HCT116 (cell line): ENCODE results near the gene CCDC81. TPM values are rescaled to one million over a fixed set of nuclear protein-coding genes. Genes with fewer than 3 reads are reported as not detected.

Source experiments
- ATAC-seq: fragments of 200-7000 bp; cut with Tn5 transposase; 2 replicates; pipeline ENCODE4 v1.9.1; 2020; ENCODE audit warnings: mild to moderate bottlenecking, moderate library complexity
- BruUV-seq: library from RNA; stranded (reverse); fragments of 400-500 nt; replicated peaks from 2 replicates; lab custom pipeline; 2021; lab: Mats Ljungman, UMichigan
- CTCF ChIA-PET: fragments of 300-600 bp; sonication (Branson Sonifier 250); formaldehyde crosslinking; loops from one replicate; lab custom pipeline; 2021; ENCODE audit warnings: antibody characterized with exemption; lab: Charles Lee
- POLR2A ChIA-PET: fragments of 300-600, 350-600 bp; sonication (Branson Sonifier 250); formaldehyde crosslinking; loops from one replicate; lab custom pipeline; 2021; ENCODE audit warnings: antibody characterized with exemption; lab: Charles Lee
- RAD21 ChIA-PET, 2 experiments: fragments of 300-600 bp; sonication (Branson Sonifier 250); formaldehyde crosslinking; loops; one replicate each; lab custom pipeline; 2023; ENCODE audit warnings: low total read pairs in 2 of 2; ENCODE audit not compliant: uncharacterized antibody in 2 of 2, unreplicated experiment in 2 of 2, low non-redundant PET in 1 of 2; lab: Charles Lee
- DNase-seq: peaks from one replicate; pipeline ENCODE4 v3.0.0-alpha.2; 2010; ENCODE audit warnings: low read depth, low spot score
- H2AFZ ChIP-seq: fragments of 200-600 bp; shearing (Covaris generic), sonication (generic); 2 replicates; pipeline ENCODE4 v1.6.1; 2017; ENCODE audit warnings: low read depth, mixed run types, mixed read lengths, antibody characterized with exemption, low read length; ENCODE audit not compliant: poor library complexity, severe bottlenecking
- H3K27ac ChIP-seq: 2 replicates; pipeline ENCODE4 v1.5.1; 2012; ENCODE audit warnings: low read depth, low read length
- H3K27me3 ChIP-seq: fragments of 200-600 bp; sonication (generic); 2 replicates; pipeline ENCODE4 v1.6.1; 2016; ENCODE audit warnings: mixed run types, low read length, mixed read lengths; ENCODE audit not compliant: insufficient read depth
- H3K36me3 ChIP-seq, 2 experiments: fragments of 200-500 bp in 1 of 2; fragments of 200-600 bp in 1 of 2; sonication (Bioruptor generic) in 1 of 2; sonication (generic) in 1 of 2; 2 replicates each; pipeline versions ENCODE4 v1.5.1 to v1.6.1; 2014 to 2016; ENCODE audit warnings: low read length in 2 of 2, inconsistent platforms in 1 of 2, mixed read lengths in 1 of 2, mixed run types in 1 of 2; ENCODE audit not compliant: insufficient read depth in 2 of 2, control insufficient read depth in 1 of 2
- H3K4me1 ChIP-seq, 2 experiments: fragments of 200-600 bp in 1 of 2; sonication (generic) in 1 of 2; 2 replicates each; pipeline versions ENCODE4 v1.5.1 to v1.6.1; 2012 to 2017; ENCODE audit warnings: low read length in 2 of 2, inconsistent platforms in 1 of 2, mild to moderate bottlenecking in 1 of 2, mixed read lengths in 1 of 2, mixed run types in 1 of 2, moderate library complexity in 1 of 2; ENCODE audit not compliant: insufficient read depth in 2 of 2, control insufficient read depth in 1 of 2
- H3K4me2 ChIP-seq: fragments of 200-600 bp; sonication (generic); 2 replicates; pipeline ENCODE4 v1.6.1; 2017; ENCODE audit warnings: mixed run types, low read length, mixed read lengths
- H3K4me3 ChIP-seq, 2 experiments: fragments of 200-600 bp in 1 of 2; sonication (generic) in 1 of 2; replicated peaks in 1 of 2; 2 replicates each; pipeline ENCODE4 v1.5.1; 2011 to 2016; ENCODE audit warnings: low read length in 2 of 2, control low read depth in 1 of 2, low read depth in 1 of 2, mild to moderate bottlenecking in 1 of 2, mixed read lengths in 1 of 2, mixed run types in 1 of 2
- H3K79me2 ChIP-seq: fragments of 200-600 bp; sonication (generic); 2 replicates; pipeline ENCODE4 v1.6.1; 2017; ENCODE audit warnings: mild to moderate bottlenecking, mixed run types, low read length, moderate library complexity, mixed read lengths; ENCODE audit not compliant: insufficient read depth
- H3K9ac ChIP-seq: fragments of 200-600 bp; sonication (generic); 2 replicates; pipeline ENCODE4 v1.6.1; 2016; ENCODE audit warnings: low read length, mixed read lengths
- H3K9me2 ChIP-seq: fragments of 200-600 bp; sonication (generic), shearing (Covaris generic); 2 replicates; pipeline ENCODE4 v1.6.1; 2017; ENCODE audit warnings: mixed run types, mild to moderate bottlenecking, moderate library complexity; ENCODE audit not compliant: insufficient read depth
- H3K9me3 ChIP-seq, 2 experiments: fragments of 200-500 bp in 1 of 2; fragments of 200-600 bp in 1 of 2; sonication (Bioruptor generic) in 1 of 2; sonication (generic) in 1 of 2; 2 replicates each; pipeline ENCODE4 v1.6.1; 2014 to 2017; ENCODE audit warnings: low read length in 2 of 2, mixed read lengths in 2 of 2, inconsistent platforms in 1 of 2, low read depth in 1 of 2, mild to moderate bottlenecking in 1 of 2, mixed run types in 1 of 2, moderate library complexity in 1 of 2; ENCODE audit not compliant: control insufficient read depth in 1 of 2, insufficient read depth in 1 of 2
- H4K20me1 ChIP-seq: fragments of 200-600 bp; sonication (generic), shearing (Covaris generic); 2 replicates; pipeline ENCODE4 v1.6.1; 2017; ENCODE audit warnings: mixed run types, mild to moderate bottlenecking, moderate library complexity; ENCODE audit not compliant: insufficient read depth
- CEBPB ChIP-seq: IDR thresholded peaks from 2 replicates; pipeline ENCODE4 v1.6.1; 2012; ENCODE audit warnings: low read depth
- EGR1 ChIP-seq: IDR thresholded peaks from 2 replicates; pipeline ENCODE4 v1.6.1; 2012; ENCODE audit warnings: low read depth
- ELF1 ChIP-seq: IDR thresholded peaks from 2 replicates; pipeline ENCODE4 v1.6.1; 2012; ENCODE audit warnings: low read depth, borderline replicate concordance
- EZH2 ChIP-seq: fragments of 200-600 bp; sonication (generic); IDR thresholded peaks from 2 replicates; pipeline ENCODE4 v1.6.1; 2017; ENCODE audit warnings: antibody characterized with exemption, mixed run types
- EZH2phosphoT487 ChIP-seq: fragments of 200-600 bp; IDR thresholded peaks from 2 replicates; pipeline ENCODE4 v1.6.1; 2018; ENCODE audit warnings: antibody characterized with exemption, borderline replicate concordance
- FOSL1 ChIP-seq: IDR thresholded peaks from 2 replicates; pipeline ENCODE4 v1.6.1; 2012; ENCODE audit warnings: low read depth
- JUND ChIP-seq: IDR thresholded peaks from 2 replicates; pipeline ENCODE4 v1.6.1; 2012
- MAX ChIP-seq: IDR thresholded peaks from 2 replicates; pipeline ENCODE4 v1.6.1; 2012
- POLR2AphosphoS5 ChIP-seq: IDR thresholded peaks from 2 replicates; pipeline ENCODE4 v1.6.1; 2011; ENCODE audit warnings: mild to moderate bottlenecking, low read depth, low read length, moderate library complexity
- RAD21 ChIP-seq: IDR thresholded peaks from 2 replicates; pipeline ENCODE4 v1.6.1; 2012; ENCODE audit warnings: low read depth, mild to moderate bottlenecking
- REST ChIP-seq: IDR thresholded peaks from 2 replicates; pipeline ENCODE4 v1.6.1; 2012; ENCODE audit warnings: low read depth
- SRF ChIP-seq: IDR thresholded peaks from 2 replicates; pipeline ENCODE4 v1.6.1; 2012; ENCODE audit warnings: low read depth
- YY1 ChIP-seq: IDR thresholded peaks from 2 replicates; pipeline ENCODE4 v1.6.1; 2011; ENCODE audit warnings: low read length, low read depth, moderate library complexity, mild to moderate bottlenecking; ENCODE audit not compliant: insufficient replicate concordance; ENCODE audit errors: extremely low read depth
- ZBTB33 ChIP-seq: IDR thresholded peaks from 2 replicates; pipeline ENCODE4 v1.6.1; 2011; ENCODE audit warnings: mild to moderate bottlenecking, low read length, moderate library complexity; ENCODE audit not compliant: insufficient replicate concordance; ENCODE audit errors: extremely low read depth
- intact Hi-C: fragments of 100-400 bp; cut with micrococcal nuclease; formaldehyde crosslinking; loops from 2 replicates; pipeline ENCODE4 v1.10.0; 2022
- total RNA-seq: library from RNA; stranded (reverse); gene quantifications from one replicate; pipeline ENCODE4 v1.2.1, GENCODE V29; 2021; ENCODE audit not compliant: unreplicated experiment

CCDC81 gene
- total RNA-seq, 1 experiment from 2014 or later = 0.69 TPM

- ChIA-PET CTCF (no interaction called here), POLR2A (no interaction called here), RAD21 (no interaction called here)
- no peak overlapping the region for H3K4me2 ChIP-seq
- no peak overlapping the region for H3K9ac ChIP-seq
- no peak overlapping the region for H3K4me3 ChIP-seq
- ATAC-seq (no peak), DNase-seq (no peak)
- H3K9me2 ChIP-seq = no peaks in the 10 kb centered on the region
- no peaks in the 10 kb centered on the region for H3K9me3 ChIP-seq
- H3K4me1 ChIP-seq = peaks cover 0 to 12% of the 10 kb centered on the region in 2 experiments; a peak in 1 of 4 replicates
- intact Hi-C loops = no loop called here
- BruUV-seq = no TSS peak
- no peaks in the 10 kb centered on the region for H3K27me3 ChIP-seq
- H2AFZ ChIP-seq = no peak overlapping the region
- no peaks in the 10 kb centered on the region for H3K79me2 ChIP-seq
- no peak overlapping the region for H3K27ac ChIP-seq
- no peaks in the 10 kb centered on the region for H4K20me1 ChIP-seq
- no peaks in the 10 kb centered on the region for H3K36me3 ChIP-seq
- TF ChIP-seq ELF1 (no peak), POLR2AphosphoS5 (no peak), JUND (no peak), FOSL1 (no peak), YY1 (no peak), SRF (no peak), MAX (no peak), ZBTB33 (no peak), EZH2 (no peak), REST (no peak), EGR1 (no peak), CEBPB (no peak), RAD21 (no peak), EZH2phosphoT487 (no peak)
Measured at GRCh38 chr11:86469491-86470388, 95.1 kb downstream of the CCDC81 start.
